GM19328 (cell line): ENCODE results near the gene ANGEL1.

Experiments
- ATAC-seq: cut with Tn5 transposase; IDR thresholded peaks from one replicate; pipeline ENCODE4 v1.9.1; 2021; ENCODE audit warnings: mild to moderate bottlenecking, moderate library complexity; ENCODE audit not compliant: unreplicated experiment

Gene ANGEL1

GRCh38 chr14:76767681-76768656 is 44.7 kb downstream of the ANGEL1 start:
- peak; percentile 67 for ATAC-seq

DNA sequence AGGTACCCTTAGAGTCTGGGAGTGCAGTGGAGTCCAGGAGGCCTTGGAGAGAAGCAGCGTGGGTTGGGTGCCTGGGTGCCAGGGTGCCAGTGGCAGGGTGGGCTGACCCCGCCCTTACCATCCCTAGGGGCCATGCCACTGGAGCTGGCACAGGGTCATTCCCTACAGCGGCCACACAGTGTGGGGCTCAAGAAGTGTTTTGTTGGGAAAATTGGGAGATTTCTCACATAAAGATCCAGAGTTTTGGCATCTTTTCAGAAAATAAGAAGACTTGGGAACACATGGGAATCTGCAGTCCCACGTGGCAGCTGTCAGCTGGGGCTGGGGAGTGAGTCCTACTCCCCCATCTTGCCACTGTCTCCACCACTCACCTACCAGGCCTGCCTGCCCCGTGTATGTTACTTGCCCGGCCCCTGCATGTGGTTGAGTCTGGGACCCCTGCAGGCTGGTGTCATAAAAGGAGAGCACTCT is 47.2 kb downstream of the ANGEL1 start:
- no peak for ATAC-seq

DNA sequence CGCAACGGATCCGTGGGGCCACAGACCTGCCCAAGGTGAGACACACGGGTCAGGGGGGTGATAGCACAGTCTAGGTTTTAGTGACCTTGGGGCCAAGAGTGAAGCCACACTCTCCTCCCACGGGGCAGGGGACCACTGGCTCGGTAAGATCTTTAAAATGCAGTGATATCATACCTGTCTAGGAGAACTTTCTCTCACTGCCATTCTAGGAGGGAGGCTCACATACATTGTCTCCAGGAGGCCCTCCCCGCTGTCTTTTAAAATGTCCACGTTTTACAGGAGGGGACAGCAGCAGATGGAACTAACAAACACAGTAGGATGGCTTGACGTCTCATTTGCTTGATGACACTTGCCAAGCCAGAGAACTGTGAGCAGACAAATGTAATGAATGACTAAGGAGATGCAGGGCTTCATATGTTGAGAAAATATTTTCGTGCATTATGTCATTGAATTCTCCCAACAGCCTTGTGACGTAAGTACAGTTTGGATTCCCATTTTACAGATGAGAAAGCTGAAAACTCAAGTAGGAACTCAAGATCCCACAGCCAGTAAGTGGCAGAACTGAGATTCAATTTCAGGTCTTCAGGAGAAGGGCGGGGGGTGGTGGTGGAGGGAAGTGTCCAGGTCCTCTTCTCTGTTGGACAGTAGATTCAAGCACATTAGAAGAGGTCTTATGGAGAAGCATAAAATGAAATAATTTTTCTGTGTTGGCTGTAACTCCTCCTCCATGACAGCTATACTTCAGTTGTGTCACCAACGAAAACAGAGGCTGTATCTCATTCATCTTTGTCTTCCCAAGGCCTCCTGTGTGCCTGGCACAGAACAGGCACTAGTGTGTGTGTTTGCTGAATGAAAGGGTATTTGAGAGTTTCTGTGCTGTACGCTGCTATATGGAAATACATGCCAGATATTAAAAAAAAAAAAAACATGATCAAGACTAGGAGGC is 49.3 kb downstream of the ANGEL1 start:
- ATAC-seq = no peak

- ATAC-seq = no peak
Measured at GRCh38 chr14:76762411-76763095, 50.1 kb downstream of the ANGEL1 start.

DNA sequence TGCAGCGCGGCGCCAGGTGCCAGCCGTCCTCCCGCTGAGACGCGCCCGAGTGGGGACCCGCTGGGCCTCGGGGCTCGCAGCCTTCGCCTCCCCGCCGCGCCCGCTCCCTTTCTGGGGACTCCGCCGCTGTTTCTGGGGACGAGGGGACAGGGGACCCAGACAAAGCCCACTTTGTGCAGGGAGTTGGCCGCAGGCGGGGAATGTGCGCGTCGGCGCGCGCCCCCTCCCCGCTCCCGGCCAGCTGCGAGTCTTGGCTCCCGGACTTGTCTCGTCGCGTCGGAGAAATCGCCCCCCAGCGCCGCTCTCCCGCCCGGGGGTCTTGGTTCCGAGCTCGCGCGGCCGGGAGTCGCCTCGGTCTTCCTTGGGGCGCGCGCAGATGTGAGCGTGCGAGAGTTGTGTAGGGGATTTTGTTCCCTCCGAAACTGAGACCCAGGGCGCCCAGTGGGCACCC is 50.7 kb downstream of the ANGEL1 start:
- peak; percentile 15 for ATAC-seq

GRCh38 chr14:76761136-76761959 is 51.3 kb downstream of the ANGEL1 start, which contains the start of gene VASH1:
TSS of gene VASH1 (plus strand) at chr14:76761468. CDS start at chr14:76762822, 1,354 bp downstream.
- ATAC-seq = peak; percentile 78

DNA sequence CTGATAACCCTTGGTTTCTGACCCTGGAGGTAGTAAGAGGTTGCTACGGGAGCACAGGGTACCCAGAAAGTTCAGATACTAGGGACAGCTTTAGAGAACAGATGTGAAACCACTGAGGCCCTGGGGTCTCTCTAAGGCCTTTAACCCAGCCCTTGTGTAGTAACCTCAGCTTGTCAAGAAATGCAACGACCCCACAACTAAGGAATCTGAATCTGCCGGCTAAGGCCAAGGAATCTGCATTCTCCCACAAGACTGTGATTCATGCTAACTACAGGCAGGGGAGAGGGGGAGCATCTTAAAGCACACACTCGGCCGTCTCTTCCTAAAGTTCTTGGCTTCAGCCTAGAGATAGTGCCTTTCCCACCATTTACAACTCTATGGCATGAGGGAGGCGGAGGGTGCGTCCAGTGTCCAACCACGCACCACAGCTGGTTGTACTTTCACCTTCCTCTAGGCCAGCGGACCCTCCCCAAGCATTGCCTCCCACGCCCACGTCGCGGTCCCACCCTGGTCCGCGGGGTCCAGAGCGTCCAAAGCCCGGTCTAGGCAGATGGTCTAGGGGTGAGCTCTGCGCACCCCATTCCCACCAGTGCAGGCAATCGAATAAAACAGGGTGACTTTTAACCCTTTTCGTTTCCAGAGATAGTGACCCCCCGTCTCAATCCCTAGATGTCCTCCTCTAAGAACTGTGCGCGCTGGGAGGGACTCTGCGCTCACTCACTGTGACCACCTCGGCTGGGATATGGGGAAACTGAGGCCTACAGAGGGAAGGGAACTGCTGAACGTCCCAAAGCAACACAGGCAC is 52.1 kb downstream of the ANGEL1 start:
- ATAC-seq = no peak

- ATAC-seq = no peak
Measured at GRCh38 chr14:76759589-76759988, 53.1 kb downstream of the ANGEL1 start.

- ATAC-seq = no peak
Measured at GRCh38 chr14:76756371-76756750, 56.3 kb downstream of the ANGEL1 start.

DNA sequence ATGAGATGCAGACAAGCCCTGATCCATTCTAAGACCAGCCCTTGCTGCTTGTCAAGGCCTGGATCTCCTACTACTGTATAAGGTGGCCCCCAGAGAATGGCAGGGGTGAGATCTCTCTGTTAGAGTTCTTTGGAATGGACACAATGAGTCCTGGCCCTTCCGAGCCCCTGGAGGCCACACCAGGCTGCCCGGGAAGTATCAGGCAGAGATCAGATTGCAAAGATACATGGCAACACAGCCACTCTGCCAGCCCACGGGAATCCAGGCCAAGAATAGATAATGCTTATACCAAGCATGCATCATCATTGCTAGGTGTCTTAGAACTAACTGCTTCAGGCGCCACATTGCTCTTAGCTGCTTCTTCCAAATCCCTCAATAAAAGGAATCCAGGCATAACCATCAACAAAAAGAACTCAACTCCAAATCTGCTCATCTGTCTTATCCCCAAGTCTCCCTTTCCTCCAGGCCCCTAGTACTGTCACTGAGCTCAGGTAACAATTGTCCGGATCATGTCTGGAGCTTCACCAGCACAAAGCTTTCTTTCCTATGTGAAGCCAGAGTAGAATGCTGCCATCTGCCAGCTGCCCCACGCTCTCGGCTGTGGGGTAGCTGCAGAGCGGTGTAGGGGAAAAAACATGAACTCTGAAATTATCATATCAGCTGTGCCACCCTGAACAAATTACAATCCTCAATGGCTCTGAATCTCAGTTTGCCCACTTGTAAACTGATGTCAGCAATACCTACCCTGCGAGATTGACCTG is 56.9 kb downstream of the ANGEL1 start:
- no peak for ATAC-seq

- no peak for ATAC-seq
Measured at GRCh38 chr14:76754586-76754985, 58.1 kb downstream of the ANGEL1 start.

GRCh38 chr14:76753541-76754198 is 59.0 kb downstream of the ANGEL1 start:
- no peak for ATAC-seq

- no peak for ATAC-seq
Measured at GRCh38 chr14:76752744-76753143, 59.9 kb downstream of the ANGEL1 start.

DNA sequence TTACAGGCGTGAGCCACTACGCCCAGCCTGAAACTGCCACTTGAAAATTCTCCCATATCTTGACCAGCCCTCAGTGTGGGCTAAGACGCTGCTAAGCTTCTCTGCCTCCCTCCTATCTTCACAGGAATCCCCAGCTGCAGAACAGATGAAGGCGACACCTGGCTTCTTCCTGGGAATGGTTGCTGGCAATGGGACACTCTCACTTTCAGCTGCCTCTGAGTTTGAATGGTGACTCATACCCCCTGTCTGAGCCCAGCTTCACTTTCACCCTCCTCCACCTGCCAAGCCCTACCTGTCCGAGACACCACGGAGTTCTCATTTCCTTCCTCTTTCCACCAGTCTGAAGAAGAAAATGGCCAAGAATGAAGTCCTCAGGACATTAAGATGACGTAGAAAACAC is 69.7 kb downstream of the ANGEL1 start:
- no peak for ATAC-seq

GRCh38 chr14:76742185-76742584 is 70.5 kb downstream of the ANGEL1 start:
- no peak for ATAC-seq

GRCh38 chr14:76741074-76741473 is 71.6 kb downstream of the ANGEL1 start:
- ATAC-seq = no peak
